ENCODE data around the gene TRIM75.
"Not testable (repeated sequence)": the region's sequence is repeated elsewhere in the genome, so short reads cannot be mapped to it uniquely, and the experiment has no call there.

TRIM75 gene

GRCh38 chr4:165073346-165073745, 19.7 kb downstream of the TRIM75 start:
- DNase-seq (ENCODE audit: low read depth in 1 of 2, low spot score in 1 of 2), result not testable (repeated sequence)

- DNase-seq (ENCODE audit: low read depth in 1 of 2, low spot score in 1 of 2), result no peak
Measured at GRCh38 chr4:165077034-165077578, 23.4 kb downstream of the TRIM75 start.

- DNase-seq (ENCODE audit: low read depth in 1 of 2, low spot score in 1 of 2), result no peak
Measured at GRCh38 chr4:165079476-165079875, 25.8 kb downstream of the TRIM75 start.

- DNase-seq (ENCODE audit: low read depth in 1 of 2, low spot score in 1 of 2), result not testable (repeated sequence)
Measured at GRCh38 chr4:165084787-165085186, 31.1 kb downstream of the TRIM75 start.

GRCh38 chr4:165085946-165086345, 32.3 kb downstream of the TRIM75 start:
- no peak for DNase-seq (ENCODE audit: low read depth in 1 of 2, low spot score in 1 of 2)

- DNase-seq (ENCODE audit: low read depth in 1 of 2, low spot score in 1 of 2), result no peak
Measured at GRCh38 chr4:165088366-165088765, 34.7 kb downstream of the TRIM75 start.

- DNase-seq (ENCODE audit: low read depth in 1 of 2, low spot score in 1 of 2), result not testable (repeated sequence)
Measured at GRCh38 chr4:165092187-165092586, 38.5 kb downstream of the TRIM75 start.

GRCh38 chr4:165094873-165095272, 41.2 kb downstream of the TRIM75 start:
- no peak for DNase-seq (ENCODE audit: low read depth in 1 of 2, low spot score in 1 of 2)

GRCh38 chr4:165095291-165095690, 41.6 kb downstream of the TRIM75 start:
- no peak for DNase-seq (ENCODE audit: low read depth in 1 of 2, low spot score in 1 of 2)

- no peak for DNase-seq (ENCODE audit: low read depth in 1 of 2, low spot score in 1 of 2)
Measured at GRCh38 chr4:165096776-165097175, 43.1 kb downstream of the TRIM75 start.

- DNase-seq (ENCODE audit: low read depth in 1 of 2, low spot score in 1 of 2), result no peak
Measured at GRCh38 chr4:165101641-165102040, 48.0 kb downstream of the TRIM75 start.

- no peak for DNase-seq (ENCODE audit: low read depth in 1 of 2, low spot score in 1 of 2)
Measured at GRCh38 chr4:165106518-165106917, 52.9 kb downstream of the TRIM75 start.
